ENCODE data around the gene TMEM132C. TPM values are rescaled to one million over a fixed set of nuclear protein-coding genes. Genes with fewer than 3 reads are reported as not detected.
"Not testable (repeated sequence)": the region's sequence is repeated elsewhere in the genome, so short reads cannot be mapped to it uniquely, and the experiment has no call there.

Gene TMEM132C
- total RNA-seq, 2 experiments from 2014 or later, result not detected

DNA sequence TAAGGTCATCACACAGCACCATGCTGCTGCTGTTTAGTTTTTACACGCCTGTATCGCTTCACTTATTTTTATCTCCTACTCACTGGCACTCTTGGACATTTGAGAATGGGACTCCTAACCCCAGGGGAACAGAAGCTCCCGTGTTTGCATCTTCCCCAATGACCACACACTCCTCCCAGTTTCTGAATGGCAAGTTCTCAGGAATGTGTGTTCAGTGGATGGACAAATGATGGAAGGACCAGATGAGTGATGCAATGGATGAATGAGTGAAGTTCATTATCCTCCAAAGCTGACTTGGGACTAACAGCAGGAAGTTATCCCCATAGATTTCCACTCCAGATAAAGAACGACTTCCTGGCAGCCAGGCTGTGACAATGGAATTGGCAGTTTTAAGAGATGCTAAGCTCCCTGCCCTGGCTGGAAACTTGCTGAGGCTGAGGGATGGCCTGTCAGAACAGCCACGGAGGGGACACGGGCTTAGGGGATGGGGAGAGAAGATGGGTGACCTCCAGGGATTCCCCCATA is 325.3 kb downstream of the TMEM132C start:
- TF ChIP-seq, protein P1, sequence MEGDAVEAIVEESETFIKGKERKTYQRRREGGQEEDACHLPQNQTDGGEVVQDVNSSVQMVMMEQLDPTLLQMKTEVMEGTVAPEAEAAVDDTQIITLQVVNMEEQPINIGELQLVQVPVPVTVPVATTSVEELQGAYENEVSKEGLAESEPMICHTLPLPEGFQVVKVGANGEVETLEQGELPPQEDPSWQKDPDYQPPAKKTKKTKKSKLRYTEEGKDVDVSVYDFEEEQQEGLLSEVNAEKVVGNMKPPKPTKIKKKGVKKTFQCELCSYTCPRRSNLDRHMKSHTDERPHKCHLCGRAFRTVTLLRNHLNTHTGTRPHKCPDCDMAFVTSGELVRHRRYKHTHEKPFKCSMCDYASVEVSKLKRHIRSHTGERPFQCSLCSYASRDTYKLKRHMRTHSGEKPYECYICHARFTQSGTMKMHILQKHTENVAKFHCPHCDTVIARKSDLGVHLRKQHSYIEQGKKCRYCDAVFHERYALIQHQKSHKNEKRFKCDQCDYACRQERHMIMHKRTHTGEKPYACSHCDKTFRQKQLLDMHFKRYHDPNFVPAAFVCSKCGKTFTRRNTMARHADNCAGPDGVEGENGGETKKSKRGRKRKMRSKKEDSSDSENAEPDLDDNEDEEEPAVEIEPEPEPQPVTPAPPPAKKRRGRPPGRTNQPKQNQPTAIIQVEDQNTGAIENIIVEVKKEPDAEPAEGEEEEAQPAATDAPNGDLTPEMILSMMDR (IDR thresholded peaks at IDR 0.05), result no peak
- ChIA-PET POLR2A (no interaction called here), CTCF (no interaction called here)
- intact Hi-C loops (cut with micrococcal nuclease), result no loop called here
- Mint-ChIP-seq H3K9me3 (no peaks in the 10 kb centered on the region), H3K4me1 (ENCODE audit: low read depth) (no peaks in the 10 kb centered on the region), H3K27ac (no peak overlapping the region), H3K36me3 (ENCODE audit: low read depth) (no peaks in the 10 kb centered on the region), H3K27me3 (no peaks in the 10 kb centered on the region), H3K4me3 (no peak overlapping the region)
- no peak for DNase-seq
- no peak for ATAC-seq

DNA sequence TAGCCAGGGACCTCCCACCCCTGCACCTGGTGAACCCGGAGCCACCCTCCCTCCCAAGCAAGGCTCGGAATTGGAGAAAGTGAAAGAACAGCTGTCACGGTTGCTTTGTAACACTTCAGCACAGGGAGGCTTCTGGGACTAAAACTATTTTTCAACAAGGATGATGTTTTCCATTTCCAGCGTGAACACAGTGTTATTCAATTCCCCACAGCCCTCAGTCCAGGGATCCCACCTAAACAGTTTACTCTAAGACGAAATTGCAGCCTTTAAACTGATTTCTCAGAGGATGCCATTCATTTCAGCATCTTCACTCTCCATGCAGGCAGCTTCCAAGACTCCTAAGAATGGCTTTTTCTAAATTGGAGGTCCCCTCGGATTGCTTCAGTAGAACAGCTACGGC is 327.6 kb downstream of the TMEM132C start:
- no peaks in the 10 kb centered on the region for H3K27me3 Mint-ChIP-seq
- no peak overlapping the region for H3K4me3 Mint-ChIP-seq
- DNase-seq (no peak), ATAC-seq (no peak)
- H3K27ac Mint-ChIP-seq, result no peak overlapping the region
- no peaks in the 10 kb centered on the region for H3K9me3 Mint-ChIP-seq
- intact Hi-C loops (cut with micrococcal nuclease), result no loop called here
- TF ChIP-seq, protein P1 (IDR thresholded peaks at IDR 0.05), result no peak
- POLR2A ChIA-PET, result no interaction called here
- CTCF ChIA-PET, result no interaction called here
- no peaks in the 10 kb centered on the region for H3K4me1 Mint-ChIP-seq (ENCODE audit: low read depth)
- no peaks in the 10 kb centered on the region for H3K36me3 Mint-ChIP-seq (ENCODE audit: low read depth)

DNA sequence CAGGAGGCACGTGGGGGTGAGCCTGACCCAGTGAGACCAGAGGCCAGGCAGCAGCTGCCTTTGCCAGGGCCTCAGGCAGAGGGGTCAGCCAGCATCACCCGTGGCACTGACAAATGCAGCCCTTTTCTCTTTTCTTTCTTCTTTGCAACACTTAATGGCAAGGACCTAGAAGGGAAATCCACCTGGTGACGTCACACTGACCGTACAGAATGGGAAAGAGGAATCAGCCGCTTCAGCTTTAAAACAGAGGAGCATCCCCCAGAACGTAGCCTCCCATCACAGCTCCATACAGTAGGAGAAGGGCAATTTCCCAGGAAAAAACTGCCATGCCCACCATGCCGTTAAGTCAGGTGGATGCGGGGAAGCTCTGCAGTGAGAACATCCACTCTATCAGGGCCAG is 328.6 kb downstream of the TMEM132C start:
- no peak overlapping the region for H3K27ac Mint-ChIP-seq
- no peaks in the 10 kb centered on the region for H3K4me1 Mint-ChIP-seq (ENCODE audit: low read depth)
- no peaks in the 10 kb centered on the region for H3K9me3 Mint-ChIP-seq
- CTCF ChIA-PET, result no interaction called here
- intact Hi-C loops (cut with micrococcal nuclease), result no loop called here
- DNase-seq (no peak), ATAC-seq (no peak)
- POLR2A ChIA-PET, result no interaction called here
- TF ChIP-seq, protein P1 (IDR thresholded peaks at IDR 0.05), result no peak
- no peaks in the 10 kb centered on the region for H3K27me3 Mint-ChIP-seq
- no peaks in the 10 kb centered on the region for H3K36me3 Mint-ChIP-seq (ENCODE audit: low read depth)
- no peak overlapping the region for H3K4me3 Mint-ChIP-seq

DNA sequence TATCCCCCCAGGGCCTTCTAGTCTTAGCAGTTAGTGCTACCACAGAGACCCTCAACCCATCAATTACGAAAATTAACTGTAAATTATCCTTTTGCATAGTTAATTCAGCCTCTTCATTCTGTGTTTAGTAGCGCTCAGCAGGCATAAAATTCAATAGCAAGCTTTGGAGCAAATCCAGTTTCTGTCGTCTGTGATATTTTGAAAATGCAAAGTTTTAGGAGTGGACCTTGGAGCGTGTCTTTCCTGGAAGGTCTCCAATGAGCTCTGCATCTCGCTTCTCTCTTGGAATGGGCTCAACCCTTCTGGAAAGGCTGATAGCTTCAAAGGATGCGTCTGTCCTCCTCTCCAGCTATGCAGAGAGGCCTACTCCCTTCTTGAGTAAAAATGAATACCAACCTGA is 333.9 kb downstream of the TMEM132C start:
- Mint-ChIP-seq H3K4me1 (ENCODE audit: low read depth) (no peaks in the 10 kb centered on the region), H3K27me3 (no peaks in the 10 kb centered on the region), H3K27ac (no peak overlapping the region), H3K4me3 (no peak overlapping the region), H3K9me3 (no peaks in the 10 kb centered on the region), H3K36me3 (ENCODE audit: low read depth) (no peaks in the 10 kb centered on the region)
- TF ChIP-seq, protein P1 (IDR thresholded peaks at IDR 0.05), result no peak
- no peak for ATAC-seq
- no peak for DNase-seq
- ChIA-PET CTCF (no interaction called here), POLR2A (no interaction called here)
- intact Hi-C loops (cut with micrococcal nuclease), result no loop called here

DNA sequence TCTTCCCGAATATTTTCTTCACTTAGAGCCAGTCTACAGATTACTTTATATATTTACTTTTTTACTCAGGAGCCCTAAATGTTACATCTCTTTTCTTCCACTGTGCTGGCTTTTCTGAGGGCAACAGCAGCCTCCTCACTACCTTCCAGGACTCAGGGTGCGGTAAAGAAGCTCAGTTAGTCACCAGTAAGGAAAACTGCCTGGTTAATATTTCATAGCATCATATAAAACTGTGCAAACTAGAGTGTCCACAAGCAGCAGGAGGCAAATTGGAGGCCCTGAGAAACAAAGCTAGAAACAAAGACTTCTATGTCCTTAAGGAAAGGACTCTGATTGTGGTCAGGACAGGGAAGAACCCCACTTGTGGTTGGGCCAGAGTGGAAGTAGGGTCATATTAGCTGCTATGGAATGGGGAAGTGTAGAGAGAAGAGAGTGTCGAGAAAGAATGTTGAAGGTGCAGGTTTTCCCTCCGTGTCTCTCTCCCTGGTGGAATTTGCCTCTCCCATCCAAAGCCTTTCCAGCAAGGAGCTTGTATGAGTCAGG is 336.7 kb downstream of the TMEM132C start:
- Mint-ChIP-seq H3K9me3 (no peaks in the 10 kb centered on the region), H3K36me3 (ENCODE audit: low read depth) (no peaks in the 10 kb centered on the region), H3K4me1 (ENCODE audit: low read depth) (no peaks in the 10 kb centered on the region), H3K27ac (no peak overlapping the region), H3K4me3 (no peak overlapping the region), H3K27me3 (no peaks in the 10 kb centered on the region)
- ChIA-PET CTCF (no interaction called here), POLR2A (no interaction called here)
- intact Hi-C loops (cut with micrococcal nuclease), result no loop called here
- TF ChIP-seq, protein P1 (IDR thresholded peaks at IDR 0.05), result no peak
- no peak for DNase-seq
- no peak for ATAC-seq

DNA sequence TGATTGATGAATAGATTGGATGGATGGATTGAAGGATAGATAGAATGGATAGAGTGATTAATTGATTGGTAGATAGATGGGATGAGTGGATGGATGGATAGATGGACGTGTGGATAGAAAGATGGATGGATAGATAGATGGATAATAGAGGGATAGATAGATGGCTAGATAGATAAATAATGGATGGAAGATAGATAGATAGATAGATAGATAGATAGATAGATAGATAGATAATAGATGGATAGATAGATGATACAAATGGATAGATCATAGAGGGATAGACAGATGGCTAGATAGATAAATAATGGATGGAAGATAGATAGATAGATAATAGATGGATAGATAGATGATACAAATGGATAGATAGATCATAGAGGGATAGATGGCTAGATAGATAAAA is 337.2 kb downstream of the TMEM132C start:
- H3K27ac Mint-ChIP-seq; H3K36me3 Mint-ChIP-seq (ENCODE audit: low read depth); H3K4me1 Mint-ChIP-seq (ENCODE audit: low read depth); CTCF ChIA-PET; ATAC-seq; intact Hi-C loops (cut with micrococcal nuclease); H3K4me3 Mint-ChIP-seq; POLR2A ChIA-PET; H3K27me3 Mint-ChIP-seq; DNase-seq; H3K9me3 Mint-ChIP-seq: not testable (repeated sequence)

Data from activated CD8-positive, alpha-beta T cell treated with anti-CD3 and anti-CD28 coated beads for 36 hours (primary cell).